ENCODE data around the gene BCL6.

BCL6 gene

DNA sequence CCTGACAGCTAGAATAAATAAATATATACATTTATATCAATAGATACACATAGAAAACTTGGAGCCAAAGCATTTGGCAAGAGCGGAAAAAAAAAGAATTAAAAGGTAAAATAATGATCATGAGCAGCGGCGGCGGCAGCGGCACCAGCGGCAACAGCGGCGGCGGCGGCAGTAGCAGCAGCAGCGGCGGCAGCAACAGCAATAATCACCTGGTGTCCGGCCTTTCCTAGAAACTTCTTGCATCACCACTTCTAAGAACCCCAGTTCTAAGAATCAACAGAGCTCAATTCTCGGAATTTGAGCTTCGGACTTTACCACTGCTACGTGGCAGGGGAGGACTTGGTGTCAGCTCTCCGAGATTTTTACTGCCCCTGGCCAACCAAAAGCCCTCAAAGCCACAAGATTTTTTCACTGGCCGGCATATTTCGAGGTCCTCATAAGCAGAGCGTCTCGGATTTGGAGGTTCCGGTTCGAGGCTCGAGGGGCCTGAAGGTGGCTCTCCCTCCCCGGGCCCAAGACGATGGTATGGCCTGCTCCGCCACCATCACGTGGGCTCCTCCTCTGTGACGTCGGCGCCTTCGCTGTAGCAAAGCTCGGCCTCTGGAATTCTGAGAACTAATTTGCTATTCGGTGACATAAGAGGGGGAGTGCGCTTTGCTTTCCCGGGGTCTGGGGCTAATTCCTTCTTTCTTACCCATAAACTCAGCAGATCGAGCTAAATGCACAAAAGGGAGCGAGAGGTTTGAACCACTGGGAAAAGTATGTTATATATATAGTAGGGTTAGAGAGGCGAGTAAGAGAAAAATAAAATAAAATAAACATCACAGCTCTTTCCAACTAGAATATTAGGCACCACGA lies at the start of gene BCL6:
BCL6 (minus strand) TSS at position 268 of the 858 bp plus-strand sequence. CDS start 11,775 bp downstream, outside the sequence.
- peak; percentile 60 to 98 (median 89) for DNase-seq

DNA sequence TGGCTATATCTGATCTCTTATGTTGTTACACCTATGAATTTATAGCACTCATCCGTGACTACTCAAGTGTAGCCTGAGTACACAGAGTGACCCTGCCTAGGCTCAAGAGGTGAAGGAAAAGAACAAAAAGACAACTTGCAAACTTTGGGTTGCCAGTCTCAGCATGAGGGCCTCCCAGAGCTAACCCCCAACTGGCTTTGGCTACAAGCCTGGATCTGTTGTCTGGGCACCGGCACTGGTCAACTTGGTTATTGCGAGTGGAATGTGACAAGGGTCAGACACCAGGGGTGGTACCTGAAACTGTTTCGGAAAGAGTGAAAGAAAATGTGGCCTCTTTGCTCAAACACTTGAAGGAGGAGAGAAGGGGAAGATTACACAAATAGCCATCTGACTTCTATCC lies 49.5 kb upstream of the BCL6 start:
- DNase-seq, result no peak

DNA sequence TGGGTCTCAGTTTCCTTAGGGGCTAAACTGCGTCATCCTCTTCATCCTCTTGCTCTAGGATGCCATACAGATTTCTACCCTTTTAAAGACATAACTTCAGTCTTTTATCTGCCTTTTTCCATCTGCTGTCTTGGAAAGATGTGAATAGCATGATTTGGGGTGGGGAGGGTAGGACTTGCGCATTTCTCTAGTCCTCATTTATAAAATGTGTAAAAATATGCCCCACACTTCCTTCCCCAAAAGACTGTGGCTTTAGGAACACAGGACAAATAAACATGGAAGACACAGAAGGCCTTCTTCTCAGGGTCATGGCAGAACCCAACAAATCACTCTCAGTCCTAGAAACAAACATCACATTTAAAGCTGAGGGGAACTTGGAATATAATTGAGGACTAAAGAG lies 48.4 kb upstream of the BCL6 start:
- DNase-seq, result no peak

DNA sequence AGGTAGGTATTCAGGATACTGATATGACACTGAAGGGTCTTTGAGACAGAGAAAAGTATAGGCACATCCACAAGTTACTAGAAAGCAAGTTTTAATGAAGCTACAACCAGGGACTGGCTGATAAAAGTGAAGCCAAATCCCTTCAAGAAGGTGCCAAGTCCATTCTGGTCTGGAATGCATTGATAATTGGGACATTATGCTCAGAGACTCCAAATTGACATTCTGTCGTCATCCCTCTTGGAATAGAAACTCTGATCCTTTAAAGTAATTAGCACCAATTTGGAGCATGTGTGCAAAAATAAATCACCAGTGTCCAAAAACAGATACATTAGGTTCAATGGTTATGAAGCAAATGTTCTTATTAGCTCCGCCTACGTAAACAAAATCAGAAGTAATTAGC lies 47.3 kb upstream of the BCL6 start:
- peak in 1 of 58 donors; percentile 18 for DNase-seq

DNA sequence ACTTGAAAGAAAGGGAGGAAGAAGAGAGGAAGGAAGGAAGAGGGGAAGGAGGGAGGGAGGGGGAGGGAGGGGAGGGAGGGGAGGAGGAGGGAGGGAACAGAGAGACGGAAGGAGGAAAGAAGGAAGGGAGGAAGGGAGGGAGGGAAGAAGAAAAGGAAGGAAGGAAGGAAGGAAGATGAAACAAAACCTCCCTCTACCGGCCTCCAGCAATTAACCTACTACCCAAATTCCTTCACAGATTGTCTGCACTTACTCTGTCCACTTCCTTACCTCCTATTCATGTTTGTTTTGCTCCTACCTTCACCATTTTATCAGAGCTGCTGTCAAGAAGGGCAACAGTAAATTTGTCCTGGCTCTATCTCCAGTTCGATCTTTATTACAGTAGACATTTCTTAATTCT lies 44.6 kb upstream of the BCL6 start:
- DNase-seq, result no peak

DNA sequence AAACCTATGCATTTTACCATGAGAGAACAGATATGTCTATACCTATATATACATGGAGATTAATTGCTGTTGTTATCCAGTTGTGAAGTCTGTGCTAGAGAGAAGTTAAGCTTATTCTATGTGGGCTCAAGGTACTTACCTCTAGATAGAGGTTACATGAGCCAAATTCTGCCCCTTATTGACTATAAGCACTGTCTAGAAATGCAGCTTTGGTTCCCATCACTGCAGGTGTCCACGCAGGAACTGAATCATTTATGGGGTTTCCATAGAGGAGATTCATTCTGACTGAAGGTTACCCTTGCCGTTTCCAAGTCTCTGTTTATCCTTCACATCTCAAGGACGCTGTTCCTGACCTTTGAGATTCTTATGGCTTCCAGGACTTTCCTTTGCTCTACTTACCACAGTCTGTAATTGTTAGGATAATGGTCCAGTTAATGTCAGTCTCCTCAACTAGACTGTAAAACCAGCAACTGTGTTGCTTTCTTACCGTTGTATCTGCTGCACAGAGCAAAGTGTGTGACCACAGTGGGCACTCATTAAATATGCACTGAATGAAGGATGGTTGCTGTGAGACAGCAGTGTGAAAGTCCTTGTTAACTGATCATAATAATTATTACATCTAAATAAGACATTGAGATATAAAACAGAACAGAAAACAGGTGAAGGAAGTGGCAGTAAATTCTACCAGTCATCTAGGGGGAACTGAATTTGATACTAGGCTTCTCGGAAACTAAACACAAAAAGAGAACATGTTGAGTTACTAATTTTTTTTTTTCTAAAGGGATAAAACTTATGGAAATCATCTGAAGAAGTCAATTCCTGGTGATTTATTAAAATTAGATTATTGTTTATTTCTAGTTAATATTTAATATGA lies 44.0 kb upstream of the BCL6 start:
- no peak for DNase-seq

DNA sequence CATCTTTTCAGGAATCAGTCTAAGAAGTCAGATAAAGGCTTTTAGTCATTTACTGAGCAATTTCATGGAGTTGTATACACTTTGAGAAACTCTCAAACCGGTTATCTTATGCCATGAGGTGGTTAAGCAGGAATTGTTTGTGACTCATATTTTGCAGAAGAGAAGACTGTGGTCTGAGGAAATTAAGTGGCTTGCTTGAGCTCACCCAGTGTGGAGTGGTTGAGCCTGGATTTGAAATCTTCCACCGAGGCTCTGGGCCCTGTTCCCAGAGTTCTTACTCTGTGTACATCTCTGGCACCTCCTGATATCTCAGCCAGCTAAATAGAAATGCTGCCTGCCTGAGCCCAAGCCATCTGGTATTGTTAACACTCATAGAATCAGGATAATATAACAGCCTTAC lies 37.8 kb upstream of the BCL6 start:
- peak in 25 of 58 donors; percentile 2 to 69 (median 20) for DNase-seq

DNA sequence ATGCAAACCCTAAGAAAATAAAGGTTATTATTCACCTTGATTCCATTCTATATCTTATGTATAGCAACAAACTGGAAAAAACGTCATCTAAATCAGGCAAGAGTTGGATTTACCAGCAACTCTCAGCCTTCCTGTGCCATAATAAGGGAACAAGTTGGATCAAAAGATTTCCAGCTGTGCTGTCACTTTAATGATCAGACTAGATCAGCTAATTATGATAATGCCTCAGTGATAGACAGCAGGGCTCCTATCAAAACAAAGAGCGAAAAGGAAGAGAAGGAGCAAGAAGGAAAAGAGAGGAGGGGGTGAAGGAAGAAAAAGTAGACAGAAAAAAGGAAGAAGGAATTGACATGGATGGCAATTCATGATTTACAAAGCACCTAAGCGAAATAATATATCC lies 36.7 kb upstream of the BCL6 start:
- no peak for DNase-seq

DNA sequence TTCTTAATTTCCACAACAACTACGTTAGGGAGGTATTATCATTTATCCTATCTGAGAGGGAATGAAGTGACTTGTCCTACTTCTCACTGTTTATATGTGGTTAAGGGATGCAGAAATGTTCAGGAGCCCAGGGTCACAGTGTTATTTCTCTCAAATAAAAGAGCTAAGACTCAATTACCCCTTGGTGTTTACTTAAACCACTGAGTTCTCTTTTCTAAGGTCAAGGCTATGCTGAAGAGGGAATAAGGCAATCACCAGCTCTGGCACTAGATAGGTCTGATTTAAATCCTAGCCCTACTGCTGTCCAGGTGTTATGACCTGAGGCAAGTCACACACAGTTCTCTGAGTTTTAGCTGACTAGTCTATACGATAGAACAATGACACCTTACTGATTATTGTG lies 35.7 kb upstream of the BCL6 start:
- no peak for DNase-seq

DNA sequence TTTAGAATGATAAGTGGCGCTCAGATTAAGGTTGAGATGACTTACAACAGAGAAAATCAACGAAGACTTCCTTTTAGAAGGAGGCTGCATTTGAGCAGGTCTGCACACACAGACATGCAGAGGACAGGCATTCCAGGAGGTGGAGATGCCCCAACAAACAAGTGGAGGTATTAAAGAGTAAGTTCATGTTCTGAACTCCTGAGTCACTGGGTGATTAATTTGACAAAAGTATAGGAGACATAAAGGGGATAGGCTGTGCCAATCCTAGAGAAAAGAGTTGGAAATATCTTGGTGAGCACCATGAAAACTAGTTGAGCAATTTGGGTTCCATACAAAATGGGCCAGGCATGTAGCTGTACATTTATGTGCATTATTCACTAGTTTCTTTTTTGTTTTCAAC lies 33.5 kb upstream of the BCL6 start:
- DNase-seq, result no peak

DNA sequence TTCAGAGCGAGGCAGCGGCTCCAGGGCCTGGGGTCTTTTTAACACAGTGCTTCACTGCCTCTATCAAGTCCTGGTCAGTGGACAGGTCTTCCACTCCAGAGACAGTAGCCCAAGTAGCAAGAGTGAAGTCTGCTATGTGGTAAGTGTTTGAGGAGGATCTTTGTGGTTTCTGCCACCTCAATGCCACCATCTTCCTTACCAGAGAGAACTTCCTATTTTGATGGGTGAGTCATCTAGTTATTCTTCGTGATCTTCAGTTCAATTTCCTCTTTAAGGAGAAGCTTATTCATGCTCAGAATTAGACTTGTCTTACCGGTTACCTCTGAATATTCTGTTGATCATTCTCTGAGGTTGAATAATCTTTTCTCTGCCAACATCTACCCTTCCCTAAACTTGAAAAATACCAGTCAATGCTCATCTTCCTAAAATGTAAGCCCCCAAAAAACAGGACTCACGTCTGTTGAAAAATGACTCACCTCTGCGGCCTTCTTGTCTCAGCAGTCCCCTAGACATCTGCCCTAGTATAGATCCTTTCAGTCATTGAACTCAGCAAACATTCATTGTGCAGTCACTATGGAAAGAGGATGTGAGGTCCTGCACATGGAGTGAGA lies 32.2 kb upstream of the BCL6 start:
- peak in 1 of 58 donors; percentile 2 for DNase-seq

DNA sequence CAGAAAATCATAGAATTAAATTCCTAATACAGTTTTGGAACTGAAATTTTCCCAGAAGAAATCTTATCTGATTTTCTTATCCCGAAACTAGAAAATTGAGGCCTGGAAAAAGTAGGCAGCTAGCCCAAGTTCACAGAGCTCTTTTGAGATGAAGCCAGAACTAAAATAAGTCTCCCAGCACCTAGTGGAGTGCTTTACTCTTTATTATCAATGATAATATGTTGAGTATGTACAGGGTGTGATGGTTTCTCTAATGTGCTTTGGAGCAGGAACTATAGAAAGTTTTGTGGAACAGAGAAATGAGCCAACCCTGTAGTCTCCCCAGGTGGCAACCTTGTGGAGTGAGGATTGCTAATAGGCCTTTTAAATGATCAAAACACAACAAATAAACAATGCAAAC lies 30.3 kb upstream of the BCL6 start:
- no peak for DNase-seq

DNA sequence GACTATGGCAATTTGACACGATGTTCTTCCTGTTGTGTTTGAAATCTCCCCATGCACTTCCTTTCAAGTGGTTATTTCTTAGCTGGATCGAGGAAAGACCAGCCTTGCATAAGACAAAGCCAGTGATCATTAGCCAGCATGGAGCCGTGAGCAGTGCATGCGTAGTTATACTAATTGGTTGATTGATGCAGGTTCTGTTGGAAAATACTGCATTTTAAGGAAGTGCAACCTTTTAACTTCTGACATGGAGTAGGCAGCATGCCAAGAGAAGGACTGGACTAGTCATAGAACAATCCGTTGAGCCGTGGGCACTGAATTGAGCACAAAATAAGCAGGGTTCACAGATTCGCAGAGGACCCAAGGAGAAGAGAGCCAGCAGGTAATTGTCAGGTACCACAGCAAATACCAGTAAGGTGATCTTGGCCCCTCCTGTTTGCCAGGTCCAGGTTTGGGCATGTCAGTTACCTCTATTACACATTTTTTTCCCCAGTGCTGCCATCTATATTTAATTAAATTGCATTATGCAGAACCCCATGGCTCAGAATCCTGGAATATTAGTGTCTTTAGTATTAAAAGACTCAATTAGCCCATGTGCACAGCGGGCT lies 29.0 kb upstream of the BCL6 start:
- DNase-seq, result peak in 1 of 58 donors; percentile 14

DNA sequence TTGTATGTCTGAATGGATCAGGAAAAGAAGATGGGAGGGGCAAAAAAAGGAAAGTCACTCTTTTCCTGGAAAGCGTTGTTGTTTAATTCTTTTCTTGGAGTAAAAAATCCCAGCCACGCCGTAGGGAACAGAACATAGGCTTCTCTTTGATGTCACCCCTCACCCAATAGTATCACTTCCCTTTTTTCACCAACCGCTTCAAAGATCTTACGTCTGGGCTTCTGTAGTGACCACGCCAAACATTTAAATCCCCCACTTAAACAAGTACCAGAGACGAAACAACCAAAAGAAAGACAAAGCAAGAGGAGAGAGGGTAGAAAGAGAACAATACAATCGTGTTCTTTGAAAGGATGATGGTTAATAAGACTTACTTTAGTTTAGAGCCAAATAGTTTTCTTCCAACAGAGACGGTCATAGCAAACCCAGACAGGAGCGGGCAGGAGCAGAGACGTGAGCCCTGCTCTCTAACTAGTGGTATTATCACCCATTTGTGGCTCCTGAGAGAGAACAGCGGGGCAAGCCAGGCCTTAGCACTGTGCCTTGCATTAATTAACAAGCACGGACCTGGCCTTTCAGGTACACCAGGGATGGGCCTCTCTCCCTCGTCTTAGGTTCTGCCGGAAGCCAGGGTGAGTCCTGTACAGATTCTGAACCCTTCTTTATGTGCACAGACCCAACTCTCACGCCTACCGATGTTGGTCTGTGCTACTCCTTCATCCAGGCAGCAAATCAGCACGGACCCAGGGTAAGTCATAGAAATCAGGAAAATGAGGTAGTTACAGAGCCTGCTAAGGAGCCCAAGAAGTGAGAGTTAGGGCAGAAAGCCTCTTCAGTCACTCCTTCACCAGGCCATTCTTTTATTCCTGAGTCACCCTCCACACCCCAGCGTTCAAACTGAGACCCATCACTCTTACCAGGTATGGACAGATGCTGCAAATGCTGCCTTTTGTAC lies 28.2 kb upstream of the BCL6 start:
- peak in 1 of 58 donors; percentile 4 for DNase-seq

DNA sequence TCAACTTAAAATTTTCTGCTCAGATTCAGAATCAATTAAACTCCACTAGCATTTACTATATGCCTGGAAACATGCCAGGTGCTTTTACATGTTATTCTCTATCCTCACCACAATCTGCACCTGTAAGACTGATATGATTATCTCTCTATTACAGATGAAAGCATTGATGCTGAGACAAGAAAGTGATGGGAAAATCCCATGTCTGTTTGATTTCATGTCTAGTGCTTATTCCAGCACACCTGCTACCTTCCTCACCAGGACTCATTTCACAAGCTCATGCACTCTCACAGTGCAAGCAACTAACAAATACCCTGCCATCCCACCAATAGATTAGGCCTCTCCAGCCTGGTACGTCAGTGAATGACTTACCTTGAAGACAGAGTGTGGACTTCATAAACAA lies 25.0 kb upstream of the BCL6 start:
- no peak for DNase-seq

DNA sequence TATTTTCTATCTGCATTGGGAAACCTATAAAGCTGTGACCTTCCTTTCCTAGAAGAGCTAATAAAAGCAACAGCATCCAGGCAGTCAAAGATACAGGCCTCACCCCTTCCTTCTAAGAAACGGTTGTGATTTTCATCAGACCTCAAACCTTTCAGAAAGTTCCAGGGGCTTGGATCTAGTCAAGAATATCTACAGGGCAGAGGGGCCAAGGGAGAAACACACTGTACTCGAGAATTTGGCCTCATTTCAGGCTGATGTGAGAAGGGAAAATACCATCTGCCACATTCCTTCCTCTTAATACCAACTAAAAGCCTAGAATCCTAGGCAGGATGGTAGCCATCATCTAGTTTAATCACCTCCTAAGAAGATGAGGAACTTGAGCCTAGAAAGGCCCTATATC lies 24.5 kb upstream of the BCL6 start:
- no peak for DNase-seq

DNA sequence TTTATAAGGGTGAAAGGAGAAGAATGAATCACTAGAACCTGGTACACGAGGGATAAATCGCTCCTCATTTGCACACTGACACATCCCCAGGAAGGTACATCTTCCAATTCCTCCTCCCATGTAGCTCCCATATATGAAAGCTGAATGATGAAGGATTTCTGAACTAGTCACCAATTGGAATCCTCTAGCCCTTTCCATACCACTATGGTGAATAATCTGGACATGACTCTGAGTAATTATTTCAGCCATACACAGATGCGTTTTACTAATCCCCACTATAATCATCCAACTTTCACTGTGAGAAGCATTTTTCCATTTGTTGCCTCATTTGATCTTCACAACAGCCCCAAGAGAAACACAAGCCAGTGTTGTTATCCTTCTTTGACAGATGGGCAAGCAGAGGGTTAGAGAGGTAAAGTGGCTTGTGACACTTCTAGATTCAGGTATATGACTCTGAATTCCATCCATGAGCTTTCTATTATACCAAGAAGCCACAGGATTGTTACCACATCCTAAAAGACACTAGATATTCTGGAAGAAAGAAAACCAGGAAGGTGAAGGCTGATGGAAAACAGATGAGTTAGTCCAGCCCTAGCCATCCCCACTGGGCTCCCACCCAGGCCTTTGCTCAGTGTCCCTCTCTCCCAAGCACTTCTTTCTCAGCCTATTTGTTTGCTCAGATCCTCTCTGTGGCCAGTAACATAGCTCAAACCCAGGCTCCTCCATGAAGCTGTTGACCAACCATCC lies 22.2 kb upstream of the BCL6 start:
- no peak for DNase-seq

DNA sequence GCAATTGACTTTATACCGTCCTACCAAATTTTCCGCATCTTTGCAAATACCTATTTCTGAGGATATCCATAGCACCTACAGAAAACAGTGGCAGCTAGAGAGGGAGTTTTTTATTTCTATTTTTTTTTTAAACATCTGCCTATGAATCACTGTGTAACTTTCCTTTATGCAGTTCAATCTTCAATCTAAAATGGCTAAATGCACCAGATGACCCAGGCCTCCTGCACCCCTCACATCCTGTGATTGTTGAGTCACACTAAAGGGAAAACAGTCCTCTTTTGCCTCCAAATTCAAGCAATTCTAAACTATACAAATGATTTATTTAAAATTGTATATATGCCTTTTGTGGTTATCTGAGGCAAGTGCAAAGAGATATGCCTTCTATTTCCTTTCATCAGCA lies 20.1 kb upstream of the BCL6 start:
- DNase-seq, result no peak

DNA sequence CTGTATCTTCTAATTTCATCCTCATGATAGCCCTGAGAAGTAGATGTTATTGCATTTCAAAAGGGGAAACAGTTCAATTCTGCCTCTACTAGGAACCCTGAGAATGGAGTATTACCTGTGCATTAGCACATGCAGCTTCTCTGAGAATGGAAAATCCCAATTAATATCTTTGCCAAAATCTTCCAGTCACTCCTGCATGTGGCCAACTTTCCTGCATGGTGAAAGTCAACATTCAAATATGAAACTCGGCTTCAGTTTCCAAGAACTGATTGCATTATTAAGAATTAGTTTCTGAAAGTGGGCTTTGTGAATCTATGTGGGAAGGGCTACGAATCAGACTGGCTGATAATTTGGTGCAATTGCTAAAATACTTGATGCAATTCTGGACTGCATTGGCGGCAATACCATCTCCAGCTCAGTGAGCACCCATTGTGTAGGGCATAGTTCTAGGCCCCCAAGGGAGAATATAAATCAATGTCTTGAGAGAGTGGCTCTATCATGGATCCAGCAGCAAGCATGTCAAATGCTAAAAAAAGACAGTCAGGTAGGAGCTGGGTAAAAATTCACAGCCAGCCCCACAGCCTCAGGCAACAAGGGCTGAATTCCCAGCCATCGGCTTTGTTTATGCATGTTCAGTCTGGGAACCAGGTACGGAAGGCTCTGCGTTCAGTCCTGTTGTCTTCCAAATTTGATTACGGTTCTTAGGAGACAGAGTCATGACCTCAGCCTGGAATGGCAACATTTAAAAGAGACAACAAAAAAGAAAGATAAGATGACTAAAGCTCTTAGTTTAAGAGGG lies 18.8 kb upstream of the BCL6 start:
- no peak for DNase-seq
